PC-9 (cell line): ENCODE measurements around the gene TAC4.

Experiments
- CTCF ChIP-seq: fragments of 200-600 bp; sonication (generic); conservative IDR thresholded peaks from 2 replicates; pipeline ENCODE4 v1.6.1; 2017; ENCODE audit warnings: mixed run types, antibody characterized with exemption, mild to moderate bottlenecking, moderate library complexity
- EZH2 ChIP-seq: fragments of 200-600 bp; sonication (generic); IDR thresholded peaks from 2 replicates; pipeline ENCODE4 v1.8.0; 2017; ENCODE audit warnings: antibody characterized with exemption, low read depth

- TF ChIP-seq CTCF (no peak), EZH2 (no peak)
Observed at GRCh38 chr17:49887086-49887743, 39.3 kb upstream of the TAC4 start.
